ENCODE data around the gene NEURL1. TPM values are rescaled to one million over a fixed set of nuclear protein-coding genes. Genes with fewer than 3 reads are reported as not detected.
A peak's percentile ranks its signal among the peaks of the same experiment; 100 is the strongest.

NEURL1 gene
- total RNA-seq, 1 donor, result not detected

- no peaks in the 10 kb centered on the region for H3K36me3 ChIP-seq (ENCODE audit: insufficient read depth, low read length)
- H3K79me2 ChIP-seq (ENCODE audit: insufficient read depth, low read length), result no peaks in the 10 kb centered on the region
- no peak for TF ChIP-seq CTCF (IDR thresholded peaks at IDR 0.05; ENCODE audit: extremely low read depth, low read depth, low read length)
- H3K4me1 ChIP-seq (ENCODE audit: insufficient read depth, low read length), result no peaks in the 10 kb centered on the region
- DNase-seq (ENCODE audit: insufficient read length, low spot score, missing footprints), result no peak
- no peaks in the 10 kb centered on the region for H4K20me1 ChIP-seq (ENCODE audit: insufficient read depth, low read length)
- no peaks in the 10 kb centered on the region for H3K9me3 ChIP-seq (ENCODE audit: low read depth, low read length)
- H3K4me2 ChIP-seq (ENCODE audit: insufficient read depth, low read length), result peak overlapping the region; percentile 17
- H2AFZ ChIP-seq (ENCODE audit: low read length), result no peak overlapping the region
- H3K4me3 ChIP-seq (ENCODE audit: insufficient read depth, low read length), result no peak overlapping the region
- H3K27ac ChIP-seq (ENCODE audit: low read depth, low read length), result no peak overlapping the region
- peaks cover 29% of the 10 kb centered on the region for H3K27me3 ChIP-seq (ENCODE audit: insufficient read depth, low read length)
Measured at GRCh38 chr10:103583871-103584215, 90.3 kb downstream of the NEURL1 start.

GRCh38 chr10:103584216-103585010 is 90.9 kb downstream of the NEURL1 start:
- no peak for TF ChIP-seq CTCF (IDR thresholded peaks at IDR 0.05; ENCODE audit: extremely low read depth, low read depth, low read length)
- Histone ChIP-seq H4K20me1 (ENCODE audit: insufficient read depth, low read length) (no peaks in the 10 kb centered on the region), H3K4me2 (ENCODE audit: insufficient read depth, low read length) (peak overlapping the region; percentile 17), H3K4me1 (ENCODE audit: insufficient read depth, low read length) (no peaks in the 10 kb centered on the region), H3K4me3 (ENCODE audit: insufficient read depth, low read length) (peak overlapping the region; percentile 47), H3K27me3 (ENCODE audit: insufficient read depth, low read length) (peaks cover 23% of the 10 kb centered on the region), H3K36me3 (ENCODE audit: insufficient read depth, low read length) (no peaks in the 10 kb centered on the region), H3K79me2 (ENCODE audit: insufficient read depth, low read length) (no peaks in the 10 kb centered on the region), H3K27ac (ENCODE audit: low read depth, low read length) (no peak overlapping the region), H3K9me3 (ENCODE audit: low read depth, low read length) (no peaks in the 10 kb centered on the region), H2AFZ (ENCODE audit: low read length) (no peak overlapping the region)
- DNase-seq (ENCODE audit: insufficient read length, low spot score, missing footprints), result peak; percentile 70

GRCh38 chr10:103585011-103585405 is 91.5 kb downstream of the NEURL1 start:
- H3K4me1 ChIP-seq (ENCODE audit: insufficient read depth, low read length), result no peaks in the 10 kb centered on the region
- H3K4me2 ChIP-seq (ENCODE audit: insufficient read depth, low read length), result no peak overlapping the region
- no peak for TF ChIP-seq CTCF (IDR thresholded peaks at IDR 0.05; ENCODE audit: extremely low read depth, low read depth, low read length)
- no peak overlapping the region for H2AFZ ChIP-seq (ENCODE audit: low read length)
- H4K20me1 ChIP-seq (ENCODE audit: insufficient read depth, low read length), result no peaks in the 10 kb centered on the region
- H3K79me2 ChIP-seq (ENCODE audit: insufficient read depth, low read length), result no peaks in the 10 kb centered on the region
- H3K27ac ChIP-seq (ENCODE audit: low read depth, low read length), result no peak overlapping the region
- H3K4me3 ChIP-seq (ENCODE audit: insufficient read depth, low read length), result no peak overlapping the region
- no peaks in the 10 kb centered on the region for H3K36me3 ChIP-seq (ENCODE audit: insufficient read depth, low read length)
- no peak for DNase-seq (ENCODE audit: insufficient read length, low spot score, missing footprints)
- H3K27me3 ChIP-seq (ENCODE audit: insufficient read depth, low read length), result peaks cover 21% of the 10 kb centered on the region
- no peaks in the 10 kb centered on the region for H3K9me3 ChIP-seq (ENCODE audit: low read depth, low read length)

GRCh38 chr10:103587073-103587472 is 93.6 kb downstream of the NEURL1 start:
- no peak overlapping the region for H2AFZ ChIP-seq (ENCODE audit: low read length)
- H3K4me1 ChIP-seq (ENCODE audit: insufficient read depth, low read length), result no peaks in the 10 kb centered on the region
- H3K4me2 ChIP-seq (ENCODE audit: insufficient read depth, low read length), result no peak overlapping the region
- no peaks in the 10 kb centered on the region for H3K9me3 ChIP-seq (ENCODE audit: low read depth, low read length)
- H3K27ac ChIP-seq (ENCODE audit: low read depth, low read length), result no peak overlapping the region
- TF ChIP-seq CTCF (IDR thresholded peaks at IDR 0.05; ENCODE audit: extremely low read depth, low read depth, low read length), result no peak
- no peaks in the 10 kb centered on the region for H3K79me2 ChIP-seq (ENCODE audit: insufficient read depth, low read length)
- peaks cover 6% of the 10 kb centered on the region for H3K27me3 ChIP-seq (ENCODE audit: insufficient read depth, low read length)
- H4K20me1 ChIP-seq (ENCODE audit: insufficient read depth, low read length), result no peaks in the 10 kb centered on the region
- no peaks in the 10 kb centered on the region for H3K36me3 ChIP-seq (ENCODE audit: insufficient read depth, low read length)
- H3K4me3 ChIP-seq (ENCODE audit: insufficient read depth, low read length), result no peak overlapping the region
- peak; percentile 90 for DNase-seq (ENCODE audit: insufficient read length, low spot score, missing footprints)

Data from osteoblast (primary cell).